HG03060 (cell line): ENCODE measurements around the gene HESX1.

Experiments
- ATAC-seq: cut with Tn5 transposase; IDR thresholded peaks from one replicate; pipeline ENCODE4 v1.9.1; 2021; ENCODE audit warnings: low read depth, moderate number of reproducible peaks; ENCODE audit not compliant: unreplicated experiment

The HESX1 gene

DNA sequence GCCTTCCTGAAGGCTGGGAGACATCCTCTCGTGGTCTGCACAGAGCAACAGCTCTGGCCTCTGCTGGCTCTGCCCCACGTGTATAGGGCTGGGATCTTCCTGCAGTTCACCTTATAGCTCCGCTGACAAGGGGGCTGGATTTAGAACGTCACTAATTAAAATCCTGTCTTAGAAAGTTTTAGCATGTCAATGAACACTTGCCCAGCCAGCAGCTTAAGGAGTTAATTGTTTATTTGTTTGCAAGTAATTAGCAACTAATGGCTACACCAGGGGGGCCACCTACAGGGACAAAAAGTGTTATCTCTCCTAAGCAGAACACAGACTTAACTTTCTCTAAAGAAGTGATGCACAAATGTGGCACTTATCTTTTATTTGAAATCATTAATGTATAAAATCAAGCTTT is at the start of gene HESX1:
HESX1 (minus strand) TSS at position 84 of the 403 bp plus-strand sequence; CDS start at position 24, 60 bp downstream.
- no peak for ATAC-seq

- no peak for ATAC-seq
Measured at GRCh38 chr3:57244946-57245345, 45.2 kb upstream of the HESX1 start.

GRCh38 chr3:57234613-57235575 is 35.1 kb upstream of the HESX1 start:
- ATAC-seq: no peak

GRCh38 chr3:57233799-57234198 is 34.0 kb upstream of the HESX1 start:
- ATAC-seq: no peak

DNA sequence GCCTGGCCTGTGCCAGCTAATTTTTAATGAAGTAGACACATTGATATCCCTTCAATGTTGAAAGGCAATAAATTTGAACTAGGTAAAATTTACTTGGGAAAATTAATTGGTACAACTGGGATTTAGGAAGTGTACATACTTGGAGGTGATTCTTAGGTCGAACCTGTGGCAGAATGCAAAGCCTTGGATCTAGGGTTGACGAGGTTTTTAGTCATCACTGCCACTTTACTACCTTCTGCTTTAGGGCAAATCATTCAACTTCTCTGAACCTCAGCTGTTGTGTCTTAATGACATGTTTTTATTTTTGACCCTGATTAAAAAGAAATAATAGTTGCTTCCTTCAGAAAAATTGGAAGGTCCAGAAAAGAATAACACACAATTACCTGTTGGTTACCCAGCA is 30.2 kb upstream of the HESX1 start:
- ATAC-seq: no peak

DNA sequence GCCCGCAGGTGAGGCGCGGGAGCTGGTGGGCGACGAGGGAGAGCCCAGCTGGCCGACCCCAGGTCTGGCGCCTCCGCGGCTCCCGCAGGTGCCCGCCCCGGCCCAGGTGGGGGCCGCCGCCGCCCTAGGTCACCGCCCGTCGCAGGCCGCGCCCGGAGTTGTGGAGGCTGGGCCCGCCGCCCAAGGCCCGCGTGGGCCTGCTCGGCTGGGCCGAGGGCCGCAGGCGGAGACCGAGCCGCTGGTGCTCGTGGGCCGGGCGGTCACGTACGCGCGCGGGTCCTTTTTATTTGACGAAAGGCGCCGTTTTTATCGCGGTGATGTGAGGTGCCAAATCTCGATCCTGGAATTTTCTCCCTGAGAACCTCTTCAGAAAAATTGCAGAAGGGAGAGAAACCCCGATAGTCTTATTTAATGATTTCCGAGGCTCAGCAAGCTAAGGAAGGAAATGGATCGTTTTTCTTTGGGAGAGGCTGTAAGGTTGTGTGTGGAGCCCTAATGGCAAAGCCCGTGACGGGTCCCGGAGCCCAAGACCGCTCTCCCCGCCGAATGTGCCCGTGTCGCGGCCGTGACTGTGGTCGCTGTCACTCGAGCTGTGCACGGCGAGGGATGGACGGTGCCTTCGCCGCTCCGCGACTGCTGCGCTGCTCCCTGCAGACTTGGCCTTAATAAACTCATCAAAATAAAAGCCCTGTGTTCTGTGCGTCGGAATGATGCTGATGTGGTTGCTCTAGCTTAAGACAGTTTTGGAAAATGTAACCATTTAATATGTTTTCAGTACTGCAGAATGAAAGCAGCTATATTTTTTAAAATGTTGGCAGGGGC is 28.4 kb upstream of the HESX1 start:
- peak; percentile 16 for ATAC-seq

DNA sequence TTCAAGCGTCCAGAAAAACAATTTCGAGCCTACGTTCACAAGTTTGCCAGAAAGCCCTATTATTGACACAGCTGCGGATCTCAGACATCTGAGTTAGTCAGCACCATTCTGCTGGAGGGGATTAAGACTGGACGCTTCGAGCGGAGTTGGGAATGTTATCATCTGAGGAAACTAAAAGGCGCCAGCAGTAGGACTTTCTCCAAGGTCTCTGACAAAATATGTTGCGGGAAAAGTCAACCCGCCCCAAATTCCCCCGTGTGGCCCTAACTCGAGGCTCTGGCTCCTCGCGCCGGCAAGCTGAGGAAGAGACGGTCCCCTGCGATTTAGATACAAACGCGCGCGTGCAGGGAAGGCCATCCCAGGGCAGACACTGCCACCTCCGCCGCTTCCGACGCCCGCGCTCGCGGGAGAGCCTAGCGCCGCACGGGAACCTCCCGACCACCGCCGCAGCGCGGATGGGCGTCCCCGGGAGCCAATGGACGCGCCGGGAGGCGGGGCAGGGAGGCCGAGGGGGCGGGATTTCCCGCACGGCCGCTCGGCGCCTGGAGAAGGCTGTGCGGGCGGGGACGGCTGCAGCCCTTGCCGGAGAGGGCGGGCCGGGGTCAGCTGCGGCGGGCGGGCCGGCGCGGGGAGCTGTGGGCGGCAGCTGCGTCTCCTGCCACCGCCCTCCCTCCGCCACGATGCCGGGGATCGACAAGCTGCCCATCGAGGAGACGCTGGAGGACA is 27.6 kb upstream of the HESX1 start, which contains the start of gene APPL1:
APPL1 (plus strand) TSS at position 526 of the 726 bp plus-strand sequence; CDS start at position 681, 155 bp downstream.
- peak; percentile 49 for ATAC-seq

- no peak for ATAC-seq
Measured at GRCh38 chr3:57226176-57226575, 26.4 kb upstream of the HESX1 start.

DNA sequence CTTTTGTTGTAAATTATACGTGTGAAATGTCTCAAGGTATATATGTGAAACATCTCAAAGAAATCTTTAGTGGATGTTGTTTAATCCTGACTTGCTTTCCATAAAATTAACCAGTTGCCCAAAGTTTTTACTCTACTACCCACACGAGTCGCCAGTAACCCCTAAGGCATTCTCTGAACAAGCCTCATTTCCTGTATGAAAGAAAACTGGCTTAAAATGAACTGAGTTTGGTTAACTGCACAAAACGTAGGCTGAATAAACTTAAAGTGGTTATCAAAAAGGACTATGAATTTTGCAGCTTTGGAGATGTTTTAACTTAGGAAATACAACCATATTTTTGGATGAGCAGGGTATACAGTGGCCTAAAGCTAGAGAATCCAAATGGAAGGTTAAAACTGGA is 25.1 kb upstream of the HESX1 start:
- ATAC-seq: no peak

DNA sequence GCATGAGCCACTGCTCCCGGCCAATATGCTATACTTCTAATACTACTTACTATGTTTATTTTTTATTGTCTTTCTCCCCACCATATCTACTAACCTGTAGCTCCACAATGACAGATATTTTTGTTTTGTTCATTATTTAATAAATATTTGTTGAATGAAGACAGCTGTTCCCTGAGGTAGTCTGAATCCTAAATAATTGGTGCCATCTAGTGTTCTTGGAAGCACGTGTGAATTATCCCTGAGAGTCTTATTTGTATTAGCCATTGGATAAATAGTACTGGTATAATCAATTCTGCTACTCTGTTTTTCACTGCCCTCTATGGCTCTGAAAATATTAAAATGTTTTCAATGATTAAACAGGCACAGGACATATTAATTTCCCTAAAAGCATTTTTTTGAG is 22.1 kb upstream of the HESX1 start:
- no peak for ATAC-seq

- ATAC-seq: no peak
Measured at GRCh38 chr3:57206423-57206822, 6.6 kb upstream of the HESX1 start.

- ATAC-seq: no peak
Measured at GRCh38 chr3:57194641-57195040, 5.1 kb downstream of the HESX1 start.

DNA sequence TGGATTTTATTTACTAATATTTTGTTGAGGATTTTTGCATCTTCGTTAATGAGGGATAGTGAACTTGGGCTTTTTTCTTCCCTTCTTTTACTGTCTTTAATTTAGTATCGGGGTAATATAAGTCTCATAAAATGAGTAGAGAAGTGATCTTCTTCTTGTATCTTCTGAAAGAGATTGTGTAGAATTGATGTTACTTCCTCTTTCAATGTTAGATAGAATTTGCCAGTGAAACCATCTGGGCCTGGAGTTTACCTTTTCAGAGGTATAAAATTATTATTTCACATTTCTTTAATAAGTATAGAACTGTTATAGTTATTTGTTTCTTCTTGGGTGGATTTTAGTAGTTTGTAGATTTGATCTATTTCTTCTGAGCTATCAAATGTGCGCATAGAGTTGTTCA is 7.8 kb downstream of the HESX1 start:
- no peak for ATAC-seq

GRCh38 chr3:57184526-57184925 is 15.3 kb downstream of the HESX1 start:
- ATAC-seq: no peak

DNA sequence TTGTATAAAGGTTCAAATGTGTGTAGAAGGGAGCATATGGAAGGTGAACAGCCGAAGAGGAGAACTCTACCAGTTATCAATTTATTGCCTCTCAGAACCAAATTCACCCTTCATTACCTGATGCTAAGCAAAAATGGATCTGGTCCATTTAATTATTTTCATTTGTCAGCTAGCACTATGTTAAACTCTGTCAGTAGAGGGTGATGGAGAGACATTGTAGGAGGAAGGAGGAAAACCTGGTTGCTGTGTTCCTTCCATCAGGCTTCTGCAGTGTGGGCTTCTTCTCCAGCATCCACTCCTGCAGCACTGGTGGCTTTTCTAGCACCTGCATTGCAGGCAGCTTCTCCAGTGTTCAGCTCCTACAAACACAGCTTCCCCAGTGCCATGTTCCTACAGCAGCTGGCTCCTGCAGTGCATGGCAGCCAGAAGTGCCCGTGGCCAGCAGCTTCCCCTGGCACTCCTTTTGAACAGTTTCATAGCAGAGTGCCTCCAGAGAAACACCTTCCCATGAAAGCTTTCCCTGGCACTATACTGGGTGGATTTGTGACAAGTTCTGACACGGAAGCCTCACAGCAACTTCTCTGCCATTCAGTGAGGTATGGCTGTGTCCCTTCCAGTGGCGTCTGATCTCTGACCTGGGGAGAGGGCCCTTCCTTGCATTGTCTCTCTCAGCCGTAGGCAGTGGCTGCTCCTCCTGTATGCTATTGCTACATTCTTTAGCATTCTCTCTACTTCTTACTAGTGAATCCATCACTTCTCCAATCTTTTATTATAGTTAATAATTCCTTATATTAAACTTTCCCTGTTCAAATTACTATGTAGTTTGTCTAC is 20.0 kb downstream of the HESX1 start:
- no peak for ATAC-seq

DNA sequence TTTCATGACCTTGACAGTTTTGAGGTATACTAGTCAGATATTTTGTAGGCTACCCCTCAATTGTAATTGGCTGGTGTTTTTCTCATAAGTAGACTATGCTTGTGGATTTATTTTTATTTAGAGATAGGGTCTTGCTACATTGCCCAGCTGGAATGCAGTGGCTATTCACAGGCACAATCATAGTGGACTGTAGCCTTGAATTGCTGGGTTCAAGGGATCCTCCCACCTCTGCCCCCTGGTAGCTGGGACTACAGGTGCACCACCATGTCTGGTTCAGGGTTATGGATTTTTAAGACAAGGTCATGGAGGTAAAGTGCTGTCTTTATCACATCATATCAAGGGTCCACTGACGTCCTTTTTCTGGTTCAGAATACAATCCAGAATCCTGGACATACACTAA is 23.7 kb downstream of the HESX1 start:
- ATAC-seq: no peak

DNA sequence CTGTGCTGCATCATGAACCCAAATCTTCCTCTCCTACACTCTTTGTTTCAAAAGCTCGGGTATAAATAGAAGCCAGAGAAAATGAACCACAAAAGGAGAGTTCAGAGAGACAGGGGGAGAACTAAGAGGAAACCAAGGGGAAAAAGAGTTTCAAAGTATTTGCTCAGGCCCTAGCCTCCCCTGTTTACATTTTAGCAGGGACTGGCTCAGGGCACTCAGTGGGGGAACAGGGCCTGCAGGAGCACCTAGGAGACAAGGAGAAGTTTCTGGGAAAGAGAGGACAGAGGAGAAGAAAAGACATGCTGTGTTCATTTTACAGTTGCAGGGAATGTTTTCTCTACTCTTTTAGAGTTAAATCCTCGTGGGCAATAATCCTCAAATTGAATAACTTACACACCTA is 26.1 kb downstream of the HESX1 start:
- ATAC-seq: no peak

- no peak for ATAC-seq
Measured at GRCh38 chr3:57170946-57171345, 28.8 kb downstream of the HESX1 start.

DNA sequence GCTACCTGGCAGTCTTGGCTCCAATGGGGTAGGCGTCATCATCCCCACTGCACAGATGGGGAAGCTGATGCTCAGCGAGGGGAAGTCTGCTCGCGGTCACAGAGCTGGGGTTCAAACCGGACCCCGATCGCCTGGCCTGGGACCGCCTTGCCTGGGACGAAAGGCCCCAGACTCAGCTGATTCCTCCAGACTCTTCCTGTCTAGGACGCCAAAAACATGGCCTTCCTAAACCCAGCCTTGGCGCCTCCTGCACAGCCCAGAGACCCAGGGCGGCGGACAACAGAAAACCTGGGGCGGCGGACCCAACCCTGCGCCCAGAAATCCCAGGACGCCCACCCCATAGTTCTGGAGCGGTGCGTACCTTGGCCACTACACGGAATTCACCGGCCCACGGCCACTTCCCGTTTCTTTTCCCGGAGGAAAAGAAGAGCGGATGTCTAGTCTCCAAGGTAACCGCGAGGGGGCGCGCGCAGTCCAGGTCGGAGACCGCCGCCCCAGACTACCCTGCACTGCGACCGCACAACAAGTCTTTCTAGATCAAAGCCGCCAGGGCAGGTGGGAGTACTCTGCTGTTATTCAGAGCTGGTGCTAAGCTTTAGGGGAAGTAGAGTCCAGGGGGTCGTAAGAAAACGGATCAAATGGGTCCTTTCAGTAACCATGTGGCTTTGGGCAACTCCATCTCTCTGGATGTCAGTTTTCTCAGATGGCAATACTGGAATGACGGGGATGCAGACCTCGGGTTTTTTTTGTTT is 29.7 kb downstream of the HESX1 start:
- ATAC-seq: no peak
